Glutamatergic neuron (in vitro differentiated cells): Measurements from ENCODE around the gene VPS52. TPM values are rescaled to one million over a fixed set of nuclear protein-coding genes. Genes with fewer than 3 reads are reported as not detected.

Source experiments
- DNase-seq: peaks from one replicate; pipeline ENCODE4 v3.0.0; 2022
- H3K27ac Mint-ChIP-seq: one replicate; pipeline ENCODE4 v1.8.0; 2020; ENCODE audit warnings: mild to moderate bottlenecking, mixed read lengths, inconsistent platforms; ENCODE audit not compliant: unreplicated experiment
- H3K27me3 Mint-ChIP-seq: one replicate; pipeline ENCODE4 v1.8.0; 2020; ENCODE audit warnings: mild to moderate bottlenecking, moderate library complexity, mixed read lengths, inconsistent platforms; ENCODE audit not compliant: unreplicated experiment
- H3K36me3 Mint-ChIP-seq: one replicate; pipeline ENCODE4 v1.8.0; 2020; ENCODE audit warnings: mild to moderate bottlenecking, mixed read lengths, inconsistent platforms; ENCODE audit not compliant: unreplicated experiment
- H3K4me1 Mint-ChIP-seq: one replicate; pipeline ENCODE4 v1.8.0; 2020; ENCODE audit warnings: mild to moderate bottlenecking, low read depth, mixed read lengths, inconsistent platforms; ENCODE audit not compliant: unreplicated experiment
- H3K4me3 Mint-ChIP-seq: one replicate; pipeline ENCODE4 v1.8.0; 2020; ENCODE audit warnings: mild to moderate bottlenecking, mixed read lengths, inconsistent platforms; ENCODE audit not compliant: unreplicated experiment
- H3K9me3 Mint-ChIP-seq: one replicate; pipeline ENCODE4 v1.8.0; 2020; ENCODE audit warnings: mild to moderate bottlenecking, moderate library complexity, mixed read lengths, inconsistent platforms; ENCODE audit not compliant: unreplicated experiment
- total RNA-seq: library from RNA; stranded (reverse); fragmentation: NEBNext Ultra II Directional; extraction: Animal tissue kit (Norgen Biotek cat#: 25700); gene quantifications from one replicate; pipeline ENCODE4 v1.2.1, GENCODE V29; 2021; ENCODE audit not compliant: unreplicated experiment
- TF ChIP-seq, protein P1 (sequence below): fragments of 200-600 bp; sonication (generic); IDR thresholded peaks from one replicate; pipeline ENCODE4 v1.5.0; 2021; ENCODE audit not compliant: partially characterized antibody, unreplicated experiment

VPS52 gene
- total RNA-seq, 1 donor from 2014 or later = 50.9 TPM

GRCh38 chr6:33313105-33313708 lies 41.5 kb upstream of the VPS52 start:
- TF ChIP-seq, protein P1, sequence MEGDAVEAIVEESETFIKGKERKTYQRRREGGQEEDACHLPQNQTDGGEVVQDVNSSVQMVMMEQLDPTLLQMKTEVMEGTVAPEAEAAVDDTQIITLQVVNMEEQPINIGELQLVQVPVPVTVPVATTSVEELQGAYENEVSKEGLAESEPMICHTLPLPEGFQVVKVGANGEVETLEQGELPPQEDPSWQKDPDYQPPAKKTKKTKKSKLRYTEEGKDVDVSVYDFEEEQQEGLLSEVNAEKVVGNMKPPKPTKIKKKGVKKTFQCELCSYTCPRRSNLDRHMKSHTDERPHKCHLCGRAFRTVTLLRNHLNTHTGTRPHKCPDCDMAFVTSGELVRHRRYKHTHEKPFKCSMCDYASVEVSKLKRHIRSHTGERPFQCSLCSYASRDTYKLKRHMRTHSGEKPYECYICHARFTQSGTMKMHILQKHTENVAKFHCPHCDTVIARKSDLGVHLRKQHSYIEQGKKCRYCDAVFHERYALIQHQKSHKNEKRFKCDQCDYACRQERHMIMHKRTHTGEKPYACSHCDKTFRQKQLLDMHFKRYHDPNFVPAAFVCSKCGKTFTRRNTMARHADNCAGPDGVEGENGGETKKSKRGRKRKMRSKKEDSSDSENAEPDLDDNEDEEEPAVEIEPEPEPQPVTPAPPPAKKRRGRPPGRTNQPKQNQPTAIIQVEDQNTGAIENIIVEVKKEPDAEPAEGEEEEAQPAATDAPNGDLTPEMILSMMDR = no peak
- Mint-ChIP-seq H3K27me3 (peaks cover 10% of the 10 kb centered on the region), H3K4me3 (peak overlapping the region; percentile 94), H3K4me1 (peaks cover 9% of the 10 kb centered on the region), H3K27ac (peak overlapping the region; percentile 52), H3K9me3 (peaks cover 6% of the 10 kb centered on the region), H3K36me3 (no peaks in the 10 kb centered on the region)
- DNase-seq = peak; percentile 47

DNA sequence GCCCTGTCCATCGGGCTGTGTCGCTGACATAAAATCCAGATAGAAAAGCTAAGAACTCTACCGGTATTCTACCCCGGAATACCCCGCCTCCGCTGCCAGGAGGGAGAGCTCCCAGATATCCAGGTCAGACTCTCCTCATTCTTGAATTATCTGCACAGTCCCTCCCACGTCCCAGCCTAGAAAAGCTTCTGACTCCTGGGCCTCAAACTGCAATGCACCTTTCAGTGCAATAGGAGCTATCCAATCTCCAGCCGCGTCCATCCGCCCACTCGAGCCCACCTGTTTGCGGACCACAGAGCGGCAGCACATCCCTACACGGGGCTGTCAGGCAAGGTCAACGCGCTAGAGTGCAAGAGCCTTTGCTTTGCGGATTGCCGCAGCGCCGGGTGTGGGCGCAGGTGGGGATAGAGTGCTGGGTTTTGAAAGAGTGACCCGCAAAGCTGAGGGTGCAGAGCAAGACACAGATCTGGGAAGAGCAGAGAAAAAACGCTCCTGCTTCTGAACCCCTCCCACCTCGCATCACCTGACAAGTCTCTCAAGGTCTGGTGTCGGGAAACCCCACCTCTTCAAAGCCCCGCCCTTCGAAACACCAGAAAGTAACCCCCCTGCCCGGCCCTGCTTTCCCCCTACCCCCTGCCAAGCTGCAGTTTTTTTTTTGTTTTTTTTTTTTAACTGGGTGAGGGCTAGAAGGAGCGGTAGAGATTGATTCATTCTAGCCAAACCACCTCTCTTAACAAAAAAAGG lies 40.9 kb upstream of the VPS52 start:
- DNase-seq = peak; percentile 32
- peaks cover 2% of the 10 kb centered on the region for H3K9me3 Mint-ChIP-seq
- no peaks in the 10 kb centered on the region for H3K36me3 Mint-ChIP-seq
- peaks cover 9% of the 10 kb centered on the region for H3K4me1 Mint-ChIP-seq
- peak overlapping the region; percentile 94 for H3K4me3 Mint-ChIP-seq
- no peak overlapping the region for H3K27ac Mint-ChIP-seq
- H3K27me3 Mint-ChIP-seq = peaks cover 10% of the 10 kb centered on the region
- TF ChIP-seq, protein P1 = no peak

DNA sequence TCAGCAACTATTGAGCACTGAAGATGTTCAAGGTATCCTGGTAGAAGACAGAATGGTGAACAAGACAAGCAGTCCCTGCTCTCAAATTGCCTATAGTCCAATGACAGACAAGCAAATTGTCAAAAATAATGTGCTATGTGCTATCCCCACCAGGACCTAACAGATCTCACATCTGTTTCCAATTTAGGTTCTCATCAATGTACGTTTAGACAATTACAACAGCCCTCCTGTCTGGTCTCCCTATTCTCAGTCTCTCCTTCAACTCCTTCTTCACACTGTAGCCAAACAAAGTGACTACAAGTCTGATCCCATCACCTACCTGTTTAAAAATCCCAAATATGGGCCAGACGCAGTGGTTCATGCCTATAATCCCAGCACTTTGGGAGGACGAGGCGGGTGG lies 34.7 kb upstream of the VPS52 start:
- Mint-ChIP-seq H3K4me3 (no peak overlapping the region), H3K27me3 (no peaks in the 10 kb centered on the region), H3K9me3 (no peaks in the 10 kb centered on the region), H3K4me1 (no peaks in the 10 kb centered on the region), H3K27ac (no peak overlapping the region), H3K36me3 (no peaks in the 10 kb centered on the region)
- TF ChIP-seq, protein P1 = no peak
- no peak for DNase-seq

DNA sequence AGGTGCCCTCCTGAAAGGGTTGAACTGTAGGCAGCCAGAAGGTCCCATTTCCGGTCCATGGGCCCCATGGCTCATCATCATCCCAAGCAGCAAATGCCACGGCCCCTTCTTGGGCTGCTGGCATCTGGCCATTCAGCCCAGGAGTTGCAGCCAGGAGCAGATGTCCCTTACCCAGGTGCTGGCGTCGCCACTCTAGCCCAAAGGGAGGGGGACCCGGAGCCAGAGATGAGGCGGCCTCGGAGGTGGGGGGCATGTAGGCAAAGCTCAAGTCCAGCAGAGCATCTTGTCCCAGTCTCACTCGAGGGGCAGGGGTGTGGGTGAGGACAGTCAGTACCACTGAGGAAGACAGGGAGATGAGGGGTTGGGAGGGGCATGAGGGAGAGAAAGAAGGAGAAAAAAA lies 33.4 kb upstream of the VPS52 start:
- Mint-ChIP-seq H3K4me1 (no peaks in the 10 kb centered on the region), H3K36me3 (no peaks in the 10 kb centered on the region), H3K27ac (no peak overlapping the region), H3K9me3 (peaks cover 3% of the 10 kb centered on the region), H3K4me3 (no peak overlapping the region), H3K27me3 (no peaks in the 10 kb centered on the region)
- TF ChIP-seq, protein P1 = no peak
- DNase-seq = no peak

- H3K27me3 Mint-ChIP-seq = no peaks in the 10 kb centered on the region
Observed at GRCh38 chr6:33304216-33304615, 32.5 kb upstream of the VPS52 start.

More at GRCh38 chr6:33304216-33304615, 32.5 kb upstream of the VPS52 start:
- Mint-ChIP-seq H3K36me3 (no peaks in the 10 kb centered on the region), H3K9me3 (peaks cover 5% of the 10 kb centered on the region), H3K4me3 (no peak overlapping the region), H3K27ac (no peak overlapping the region), H3K4me1 (no peaks in the 10 kb centered on the region)
- TF ChIP-seq, protein P1 = no peak
- DNase-seq = no peak
